T-helper 1 cell treated with Interleukin-12 subunit alpha and Interleukin-12 subunit beta and Interleukin-4 antibody, amounts not matched to agents 30 ng/mL and 1 ng/mL, for 36 hours (primary cell): Measurements from ENCODE around the gene GRHPR. TPM values are rescaled to one million over a fixed set of nuclear protein-coding genes. Genes with fewer than 3 reads are reported as not detected.
"Not testable (repeated sequence)": the region's sequence is repeated elsewhere in the genome, so short reads cannot be mapped to it uniquely, and the experiment has no call there.

Experiments
- intact Hi-C: fragments of 100-400 bp; cut with micrococcal nuclease; formaldehyde crosslinking; loops from one replicate; pipeline ENCODE4 v1.15.1; 2024
- total RNA-seq: library from RNA; stranded (reverse); gene quantifications from 2 replicates; pipeline ENCODE4 v1.2.3, GENCODE V29; 2022

Gene GRHPR
- 49.6 and 53.9 TPM in 2 replicates for total RNA-seq

DNA sequence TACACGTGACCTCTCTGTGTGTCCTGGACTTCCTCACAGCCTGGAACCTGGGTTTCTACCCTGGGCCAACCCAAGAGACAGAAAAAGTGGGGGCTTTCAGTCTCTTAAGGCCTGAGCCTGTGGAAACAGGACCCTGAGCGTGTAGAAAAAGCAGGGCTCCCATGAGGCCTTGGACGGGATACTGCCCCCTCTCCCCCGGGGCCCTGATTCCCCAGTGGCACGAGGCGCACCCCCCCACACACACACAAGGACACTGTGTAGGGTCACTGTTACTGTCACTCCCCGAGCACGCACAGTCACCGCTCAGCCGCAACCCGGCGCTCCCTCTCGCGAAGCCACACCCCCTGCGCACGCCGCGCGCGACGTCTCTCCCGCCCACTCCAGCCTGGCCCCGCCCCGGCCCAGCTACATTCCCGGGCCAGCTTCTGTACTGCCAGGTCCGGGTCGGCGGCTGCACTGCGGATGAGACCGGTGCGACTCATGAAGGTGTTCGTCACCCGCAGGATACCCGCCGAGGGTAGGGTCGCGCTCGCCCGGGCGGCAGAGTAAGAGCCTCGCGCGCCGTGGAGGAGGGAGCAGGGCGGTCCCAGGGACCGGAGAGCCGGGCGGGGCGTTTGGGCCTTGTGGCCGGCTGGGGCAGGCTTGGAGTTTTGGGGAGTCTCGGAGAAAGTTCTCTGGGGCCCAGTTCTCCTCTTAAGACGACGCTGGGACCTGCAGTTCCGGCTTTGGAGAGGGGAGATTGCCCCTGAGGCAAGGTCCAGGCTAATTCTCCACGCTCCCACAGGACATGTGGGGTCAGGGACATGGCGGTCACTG, at the start of gene GRHPR:
TSS of gene GRHPR (plus strand) at position 408 of the 816 bp plus-strand sequence. CDS start at position 463, 55 bp downstream.
- intact Hi-C loops: loop anchor here (1.0 kb wide), 5 partner anchors 7 to 302 kb away; partner anchors contain the start of genes POLR1E, TOMM5, ZBTB5 and ZCCHC7

DNA sequence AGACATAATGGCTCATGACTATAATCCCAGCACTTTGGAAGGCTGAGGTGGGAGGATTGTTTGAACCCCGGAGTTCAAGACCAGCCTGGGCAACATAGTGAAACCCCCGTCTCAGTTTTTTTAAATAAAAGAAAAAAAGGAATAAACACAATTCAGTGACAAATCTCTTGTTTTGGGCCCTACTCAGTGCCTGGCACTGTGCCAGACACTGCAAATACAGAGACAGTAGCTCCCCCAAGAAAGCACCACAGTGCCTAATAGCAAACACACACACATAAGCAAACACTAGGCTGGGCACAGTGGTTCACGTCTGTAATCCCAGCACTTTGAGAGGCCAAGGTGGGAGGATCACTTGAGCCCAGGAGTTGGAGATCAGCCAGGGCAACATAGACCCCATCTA, 49.7 kb upstream of the GRHPR start:
- intact Hi-C loops: no loop called here

DNA sequence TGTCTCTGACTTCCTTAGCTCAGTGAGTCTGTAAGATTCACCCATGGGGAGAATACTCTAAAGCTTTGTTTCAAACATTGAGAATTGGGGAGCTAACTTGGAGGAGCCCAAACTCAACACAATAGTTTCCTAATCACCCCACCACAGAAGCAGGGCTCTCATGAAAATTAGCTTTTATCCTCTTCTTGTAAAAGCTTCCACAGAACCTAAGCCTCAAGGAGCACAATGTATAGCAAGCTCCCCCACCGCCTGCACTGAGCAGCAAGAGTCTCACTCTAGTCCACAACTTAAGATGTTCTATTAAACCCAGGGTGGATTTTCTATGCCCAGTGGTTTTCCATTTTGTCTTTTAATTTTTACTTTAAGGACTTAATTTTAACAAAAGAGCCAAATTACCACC, 48.9 kb upstream of the GRHPR start:
- intact Hi-C loops: no loop called here

DNA sequence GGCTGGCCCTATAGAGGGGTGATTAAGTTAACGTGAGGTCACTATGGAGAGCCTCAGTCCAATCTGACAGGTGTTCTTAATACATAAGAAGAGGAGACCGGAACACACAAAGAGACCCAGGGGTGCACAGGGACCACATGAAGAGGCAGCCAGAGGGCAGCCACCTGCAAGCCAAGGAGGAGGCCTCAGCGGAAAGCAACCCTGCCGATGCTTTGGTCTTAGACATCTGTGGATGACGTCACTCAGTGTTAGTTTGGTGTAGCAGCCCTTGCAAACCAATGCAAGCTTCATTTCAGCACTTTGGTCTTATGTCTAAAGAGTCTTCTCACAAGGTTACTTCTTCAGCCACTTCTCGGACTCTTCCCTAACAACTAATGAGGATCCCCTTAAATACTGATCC, 47.6 kb upstream of the GRHPR start:
- intact Hi-C loops: no loop called here

DNA sequence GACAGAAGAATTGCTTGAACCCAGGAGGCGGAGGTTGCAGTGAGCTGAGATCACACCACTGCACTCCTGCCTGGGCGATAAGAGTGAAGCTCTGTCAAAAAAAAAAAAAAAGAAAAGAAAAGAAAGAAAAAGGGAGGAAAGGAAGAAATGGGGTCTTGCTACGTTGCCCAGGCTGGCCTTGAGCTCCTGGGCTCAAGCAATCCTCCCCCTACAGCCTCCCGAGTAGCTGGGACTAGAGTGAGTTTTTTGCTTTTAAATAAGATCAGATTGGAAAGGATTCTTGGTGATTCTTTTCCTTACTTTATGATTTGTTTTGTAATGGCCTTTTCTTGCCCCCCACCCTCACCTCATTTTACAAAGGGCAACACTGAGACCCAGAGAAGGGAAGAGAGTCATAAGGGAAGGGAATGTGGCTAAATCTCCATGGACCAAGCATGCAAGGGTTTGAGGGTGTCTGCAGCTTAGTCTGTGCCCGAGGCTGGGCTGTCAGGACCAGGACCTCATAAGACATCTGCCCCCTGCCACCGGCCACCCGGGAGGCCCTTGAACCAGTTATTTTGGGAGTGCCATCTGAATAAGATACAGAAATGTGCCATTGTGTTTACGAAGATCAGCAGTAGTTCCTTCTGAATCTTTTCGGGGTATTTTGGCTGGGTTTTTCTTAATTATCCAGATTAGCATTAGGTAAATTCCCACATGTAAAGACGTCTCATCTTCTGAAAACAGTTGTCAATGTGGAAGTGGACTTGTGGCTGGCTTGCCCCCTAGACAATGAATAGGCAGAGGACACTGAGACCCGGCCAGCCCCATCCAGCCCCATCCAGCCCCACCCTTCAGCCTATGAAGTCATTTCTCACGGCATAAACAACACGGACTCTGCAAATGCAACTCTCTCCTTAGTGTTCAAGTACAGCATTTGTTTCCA, 44.5 kb upstream of the GRHPR start:
- intact Hi-C loops: no loop called here

DNA sequence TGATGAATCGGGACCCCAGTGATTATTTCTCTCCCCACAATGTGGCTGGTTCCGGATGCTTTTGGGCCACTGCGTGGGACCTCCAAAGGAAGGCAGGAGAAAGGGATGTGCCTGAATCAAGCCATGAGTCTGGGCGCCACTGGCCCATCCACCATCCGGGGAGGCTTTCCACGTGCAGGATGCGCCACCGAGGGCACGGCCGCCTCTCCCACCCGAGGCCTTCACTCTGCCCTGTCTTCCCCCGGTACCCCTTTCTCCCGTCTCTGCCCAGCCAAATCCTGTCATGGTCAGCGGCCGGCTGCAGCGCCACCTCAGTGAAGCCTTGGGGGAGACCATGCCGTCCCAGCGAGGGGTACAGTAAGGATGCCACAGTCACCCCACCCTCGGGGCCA, 43.9 kb upstream of the GRHPR start:
- intact Hi-C loops: no loop called here

DNA sequence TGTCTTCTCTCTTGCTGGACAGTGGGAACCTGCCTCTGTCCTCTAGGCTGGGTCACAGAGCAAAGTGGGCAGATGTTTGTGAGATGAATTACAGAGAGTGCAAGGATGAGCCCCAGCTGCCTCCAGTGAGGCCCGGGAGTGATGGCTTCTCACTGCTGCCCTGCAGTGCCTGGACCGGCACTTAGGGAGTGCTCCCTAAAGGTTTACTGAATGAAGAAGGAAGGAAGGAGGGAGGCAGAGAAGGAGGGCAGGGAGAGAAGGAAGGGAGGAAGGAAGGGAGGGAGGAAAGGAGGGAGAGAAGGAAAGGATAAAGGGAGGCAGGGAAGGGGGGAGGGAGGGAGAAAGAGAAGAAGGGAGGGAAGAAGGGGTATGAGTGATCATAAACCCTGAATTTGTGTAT, 42.7 kb upstream of the GRHPR start:
- intact Hi-C loops: no loop called here

DNA sequence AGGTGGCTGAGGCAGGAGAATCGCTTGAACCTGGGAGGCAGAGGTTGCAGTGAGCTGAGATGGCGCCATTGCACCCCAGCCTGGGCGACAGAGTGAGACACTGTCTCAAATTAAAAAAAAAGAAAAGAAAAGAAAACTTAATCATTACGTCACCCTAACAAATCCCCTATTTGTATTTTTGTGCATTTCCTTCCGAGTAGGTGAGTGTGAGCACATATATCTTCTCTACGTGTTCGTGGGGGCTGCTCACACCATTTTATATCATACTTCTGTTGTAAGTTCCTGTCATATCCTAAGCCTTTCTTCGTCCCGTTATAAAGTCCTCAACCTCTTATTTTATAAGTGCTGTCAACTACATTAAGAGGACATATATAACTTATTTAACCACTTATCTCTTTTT, 41.9 kb upstream of the GRHPR start:
- intact Hi-C loops: no loop called here

DNA sequence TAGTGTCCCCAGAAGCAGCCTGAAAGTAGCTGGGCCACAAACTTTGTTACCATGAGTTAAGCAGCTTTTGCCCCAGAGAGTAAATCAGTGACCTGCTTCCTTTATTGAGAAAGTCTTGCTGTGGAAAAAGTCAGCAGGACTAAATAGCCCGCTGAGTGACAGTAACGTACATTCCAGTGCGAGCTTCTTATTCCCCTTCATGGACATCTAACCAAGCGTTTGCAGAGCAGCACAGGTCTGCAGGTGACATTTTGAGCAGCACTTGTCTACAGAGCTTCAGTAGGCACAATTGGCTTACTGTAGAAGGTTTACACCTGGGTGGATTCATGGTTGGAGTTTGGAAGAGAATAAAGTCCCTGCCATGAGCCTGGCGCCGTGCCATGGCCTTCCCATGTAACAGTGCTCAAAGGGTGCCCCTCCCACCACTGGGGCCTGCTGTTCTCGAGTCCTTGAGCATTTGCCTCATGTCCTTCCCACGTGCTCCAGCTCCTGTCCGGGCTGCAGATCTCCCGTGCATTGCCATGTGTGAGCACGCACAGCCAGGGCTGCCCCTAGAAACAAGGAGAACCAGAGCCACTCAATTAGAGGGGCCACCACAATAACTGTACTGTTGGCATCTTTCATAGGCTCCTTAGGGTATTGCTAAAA, 41.3 kb upstream of the GRHPR start:
- intact Hi-C loops: no loop called here

DNA sequence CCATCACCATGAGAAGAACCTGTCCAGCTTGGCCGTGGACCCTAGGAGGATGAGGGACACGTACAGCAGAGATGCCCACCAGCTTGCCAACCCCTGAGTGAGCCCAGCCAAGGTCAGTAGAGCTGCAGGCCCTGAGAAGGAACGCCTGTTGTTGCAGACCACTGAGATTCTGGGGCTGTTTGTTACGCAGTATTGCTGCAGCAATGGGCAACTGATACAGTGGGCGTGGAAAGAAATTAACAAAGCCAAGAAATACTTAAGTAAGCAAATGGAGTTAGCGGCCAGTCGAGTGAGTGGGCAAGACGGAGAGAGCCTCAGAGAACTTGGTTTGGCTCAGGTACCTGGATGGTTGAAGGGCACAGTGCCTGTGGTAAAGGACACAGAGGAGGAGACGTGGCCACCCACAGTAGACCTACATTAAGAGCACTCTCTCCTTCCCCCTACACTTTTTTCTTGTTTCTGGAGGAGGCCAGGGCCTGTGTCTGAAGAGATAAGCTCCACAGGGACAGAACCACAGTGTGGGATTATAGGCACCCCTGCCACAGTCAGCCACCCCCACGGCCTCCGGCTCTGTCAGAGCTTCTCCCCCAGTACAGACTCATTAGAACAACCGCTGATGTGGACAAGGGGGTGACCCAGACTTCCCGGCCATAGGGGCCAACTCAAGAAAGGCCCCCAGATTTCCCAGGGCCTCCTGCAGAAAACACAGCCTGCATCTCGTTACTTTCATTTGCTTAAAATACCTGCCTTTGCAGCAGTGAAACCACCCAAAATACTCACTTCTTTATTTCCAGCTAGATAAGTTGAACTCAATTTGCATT, 40.1 kb upstream of the GRHPR start:
- intact Hi-C loops: no loop called here

DNA sequence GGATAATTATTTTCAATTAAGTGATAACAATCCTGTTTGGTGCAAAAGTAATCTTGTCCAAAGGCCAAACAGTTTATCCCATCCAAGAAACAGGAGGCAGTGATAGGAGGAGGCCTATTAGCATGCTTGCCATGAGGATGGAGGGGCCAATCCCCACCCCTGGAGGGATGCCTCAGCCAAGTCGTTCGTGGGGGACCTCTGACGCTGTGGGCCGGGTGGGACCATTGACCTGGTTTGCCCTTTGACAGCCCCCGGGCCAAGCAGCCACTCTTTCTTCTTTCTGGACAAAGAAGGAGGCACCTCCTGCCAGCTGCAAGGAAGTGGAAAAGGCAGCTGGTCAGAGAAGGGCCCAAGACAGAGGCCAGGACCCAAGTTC, 39.5 kb upstream of the GRHPR start:
- intact Hi-C loops: no loop called here

DNA sequence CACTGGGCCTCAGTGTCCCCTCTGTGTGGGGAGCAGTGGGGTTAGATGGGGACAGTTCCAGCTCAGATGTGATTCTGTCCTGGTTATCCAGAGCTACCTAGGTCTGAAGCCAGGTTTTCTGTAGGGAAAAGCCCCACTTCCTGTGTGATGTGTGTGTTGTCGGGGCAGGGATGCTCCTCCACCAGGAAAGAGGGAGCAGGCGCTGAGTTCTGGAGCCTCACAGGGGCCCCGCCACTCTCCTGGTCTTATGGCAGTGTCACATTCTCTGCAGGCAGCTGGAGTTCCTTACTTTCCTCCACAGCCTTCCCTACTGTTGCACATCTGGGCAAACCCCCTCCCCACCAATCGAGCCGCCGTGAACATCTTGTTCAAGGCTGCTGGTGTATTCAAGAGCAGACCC, 39.1 kb upstream of the GRHPR start:
- intact Hi-C loops: no loop called here

DNA sequence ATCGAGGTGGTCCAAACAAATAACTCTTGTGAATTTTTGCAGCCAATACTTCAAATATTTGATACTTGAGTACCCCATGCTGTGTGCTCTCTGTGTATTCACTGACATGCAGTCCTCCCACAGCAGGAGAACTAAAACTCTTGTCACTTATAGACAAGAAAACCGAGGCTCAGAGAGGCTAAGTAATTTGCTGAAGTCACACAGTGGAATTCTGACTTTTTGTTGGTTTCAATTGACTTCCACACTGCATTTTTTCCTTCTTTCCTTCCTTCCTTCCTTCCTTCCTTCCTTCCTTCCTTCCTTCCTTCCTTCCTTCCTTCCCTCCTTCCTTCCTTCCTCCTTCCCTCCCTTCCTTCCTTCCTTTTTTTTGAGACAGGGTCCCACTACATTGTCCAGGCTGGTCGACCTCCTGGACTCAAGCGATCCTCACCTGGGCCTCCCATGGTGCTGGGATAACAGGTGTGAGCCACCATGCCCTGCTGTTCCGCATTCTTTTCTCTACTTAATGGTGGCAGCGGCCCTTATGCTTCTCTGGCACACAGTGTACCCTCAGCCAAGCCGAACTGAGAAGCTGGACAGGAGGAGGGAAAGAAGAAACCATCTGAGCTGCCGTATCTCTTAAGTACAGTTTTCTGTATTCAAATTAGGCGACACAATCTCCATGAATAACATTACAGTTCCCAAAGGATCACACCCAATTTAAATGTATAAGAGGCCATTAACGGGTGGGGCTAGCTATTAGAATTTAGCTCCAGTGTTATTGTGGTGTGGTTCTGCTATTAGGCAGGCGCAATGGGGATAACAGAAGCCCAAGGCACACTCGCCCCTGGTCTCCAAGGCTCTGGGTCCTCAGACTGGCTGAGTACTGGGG, 38.4 kb upstream of the GRHPR start:
- intact Hi-C loops: no loop called here

DNA sequence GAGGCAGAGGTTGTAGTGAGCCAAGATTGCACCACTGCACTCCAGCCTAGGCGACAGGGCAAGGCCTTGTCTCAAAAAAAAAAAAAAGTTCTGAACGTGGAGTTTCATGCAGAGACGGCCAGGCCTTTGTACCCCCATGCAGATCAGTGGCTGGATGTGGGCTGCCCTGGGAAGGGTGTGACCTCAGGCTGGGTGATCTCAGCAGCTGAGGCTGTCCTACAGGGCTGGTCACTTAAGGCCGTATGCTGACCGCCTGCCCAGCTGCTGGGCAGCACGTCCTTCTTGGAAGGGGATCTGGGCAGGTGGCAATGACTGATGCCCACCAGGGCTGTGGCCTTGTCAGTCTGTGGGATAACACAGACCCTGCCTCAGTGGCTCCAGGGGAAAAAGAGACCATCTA, 37.2 kb upstream of the GRHPR start:
- intact Hi-C loops: no loop called here

DNA sequence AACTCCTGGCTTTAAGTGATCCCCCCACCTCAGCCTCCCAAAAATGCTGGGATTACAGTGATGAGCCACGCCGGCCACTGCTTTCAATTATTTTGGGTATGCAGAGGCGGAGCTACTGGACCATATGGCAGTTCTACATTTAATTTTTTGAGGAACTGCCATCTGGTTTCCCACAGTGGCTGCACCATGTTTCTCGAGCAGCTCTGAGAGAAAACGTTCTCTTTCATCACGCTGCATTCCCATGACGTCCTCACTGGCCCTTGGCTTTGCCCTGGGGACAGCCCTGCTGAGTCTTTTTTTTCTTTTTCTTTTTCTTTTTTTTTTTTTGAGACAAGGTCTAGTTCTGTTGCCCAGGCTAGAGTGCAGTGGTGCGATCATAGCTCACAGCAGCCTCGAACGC, 35.5 kb upstream of the GRHPR start:
- intact Hi-C loops: no loop called here

DNA sequence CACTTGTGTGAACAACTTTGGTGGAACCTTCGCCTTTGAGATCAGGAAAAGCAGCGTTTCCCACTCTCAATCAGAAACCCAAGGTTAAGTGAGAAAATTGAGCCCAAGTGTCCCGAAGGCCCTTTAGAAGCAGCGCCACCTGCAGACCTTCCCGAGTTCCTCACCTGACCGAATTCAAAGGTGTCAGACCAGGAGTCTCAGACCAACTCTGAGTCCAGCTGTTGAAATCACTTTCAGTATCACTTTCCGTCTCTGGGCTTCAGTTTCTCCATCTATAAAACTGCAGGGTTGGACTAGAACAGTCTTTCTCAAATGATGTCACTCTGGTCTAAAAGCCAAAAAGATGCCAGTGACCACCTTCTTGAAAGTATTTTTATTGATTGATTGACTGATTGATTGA, 31.7 kb upstream of the GRHPR start:
- intact Hi-C loops: loop anchor here (1.0 kb wide), 2 partner anchors 394 to 517 kb away; no protein-coding TSS in a partner anchor

DNA sequence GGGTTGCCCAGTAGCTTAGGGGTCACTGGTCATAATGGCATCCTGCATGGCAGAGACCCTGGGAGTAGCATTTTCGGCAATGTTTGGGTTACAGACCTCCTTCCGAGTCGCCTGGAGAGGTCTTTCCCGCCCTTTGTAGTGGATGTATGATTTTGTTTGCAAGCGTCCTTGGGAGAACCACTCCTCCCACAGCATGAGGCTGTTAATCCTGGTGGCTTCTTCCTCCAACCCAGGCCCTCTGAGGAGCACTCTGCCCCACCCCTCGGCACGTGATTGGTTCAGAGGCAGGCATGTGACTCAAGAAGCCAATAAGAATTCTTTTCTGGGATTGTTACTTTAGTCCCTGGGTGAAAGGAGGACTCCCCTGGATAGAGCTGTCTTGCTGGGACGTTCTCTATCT, 30.2 kb upstream of the GRHPR start:
- intact Hi-C loops: no loop called here

DNA sequence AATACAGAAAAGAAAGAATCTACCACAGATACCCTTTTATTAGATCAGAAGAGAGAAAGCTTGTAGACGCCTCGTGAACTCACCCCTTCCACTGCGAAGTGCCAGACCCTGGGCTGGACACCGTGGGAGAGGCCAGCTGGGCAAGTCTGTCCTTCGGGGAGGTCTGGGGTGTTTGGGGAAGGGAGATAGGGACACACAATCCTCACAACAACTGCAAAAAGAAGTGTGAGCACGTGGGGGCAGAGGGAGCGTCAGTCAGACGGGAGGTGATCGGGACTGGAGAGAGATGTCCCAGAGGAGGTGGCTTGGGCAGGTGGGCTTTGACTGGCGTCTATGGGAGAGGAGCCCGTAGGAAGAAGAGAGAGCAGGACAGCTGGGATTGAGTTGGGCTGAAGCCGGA, 27.3 kb upstream of the GRHPR start:
- intact Hi-C loops: no loop called here

DNA sequence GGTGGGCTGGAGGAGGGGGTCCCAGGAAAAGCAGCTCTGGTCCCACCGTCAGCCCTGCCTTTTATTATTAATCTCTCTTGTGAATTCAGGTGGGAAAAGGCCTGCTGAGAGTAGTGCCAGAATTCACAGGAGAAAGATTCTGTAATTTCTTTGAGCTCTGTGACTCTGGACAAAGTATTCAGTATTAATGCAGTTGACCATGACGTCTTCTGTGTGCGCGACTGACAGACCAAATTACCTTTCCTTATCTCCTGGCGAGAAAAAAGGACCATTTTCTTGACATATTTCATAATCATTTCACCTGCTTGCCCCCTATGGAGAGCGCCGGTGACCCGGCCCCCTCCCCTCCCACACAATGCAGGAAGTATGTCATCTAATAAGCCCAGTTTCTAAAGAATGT, 26.8 kb upstream of the GRHPR start:
- intact Hi-C loops: no loop called here

DNA sequence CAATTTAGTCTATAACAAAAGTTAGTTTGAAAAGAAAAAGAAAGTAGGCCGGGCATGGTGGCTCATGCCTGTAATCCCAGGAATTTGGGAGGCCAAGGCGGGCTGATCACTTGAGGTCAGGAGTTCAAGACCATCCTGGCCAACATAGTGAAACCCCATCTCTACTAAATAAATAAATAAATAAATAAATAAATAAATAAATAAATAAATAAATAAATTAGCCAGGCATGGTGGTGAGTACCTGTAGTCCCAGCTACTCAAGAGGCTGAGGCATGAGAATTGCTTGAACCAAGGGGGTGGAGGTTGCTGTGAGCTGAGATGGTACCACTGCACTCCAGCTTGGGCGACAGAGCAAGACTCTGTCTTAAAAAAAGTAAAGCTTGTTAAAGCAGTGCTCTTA, 24.5 kb upstream of the GRHPR start:
- intact Hi-C loops: not testable (repeated sequence)
